HG03159 (cell line): Measurements from ENCODE around the gene ARRDC1.

Experiments used
- ATAC-seq: cut with Tn5 transposase; IDR thresholded peaks from one replicate; pipeline ENCODE4 v1.9.1; 2021; ENCODE audit warnings: mild to moderate bottlenecking, moderate library complexity; ENCODE audit not compliant: unreplicated experiment

The ARRDC1 gene

DNA sequence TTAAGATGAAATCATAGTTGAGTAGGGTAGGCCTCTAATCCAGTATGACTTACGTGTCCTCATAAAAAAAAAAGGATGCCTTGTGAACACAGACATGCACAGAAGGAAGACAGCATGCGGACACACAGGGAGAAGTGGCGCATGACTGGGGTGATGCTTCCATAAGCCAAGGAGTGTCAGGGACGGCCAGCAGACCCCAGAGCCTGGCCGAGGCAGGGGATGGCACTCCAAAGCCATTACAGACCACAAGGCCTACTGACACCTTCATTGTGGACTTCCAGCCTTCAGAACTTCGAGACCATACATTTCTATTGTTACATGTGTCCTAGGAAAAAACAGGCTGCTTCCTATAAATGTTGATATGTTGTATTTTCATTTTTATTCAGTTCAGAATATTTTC lies 33.2 kb downstream of the ARRDC1 start:
- ATAC-seq = no peak

DNA sequence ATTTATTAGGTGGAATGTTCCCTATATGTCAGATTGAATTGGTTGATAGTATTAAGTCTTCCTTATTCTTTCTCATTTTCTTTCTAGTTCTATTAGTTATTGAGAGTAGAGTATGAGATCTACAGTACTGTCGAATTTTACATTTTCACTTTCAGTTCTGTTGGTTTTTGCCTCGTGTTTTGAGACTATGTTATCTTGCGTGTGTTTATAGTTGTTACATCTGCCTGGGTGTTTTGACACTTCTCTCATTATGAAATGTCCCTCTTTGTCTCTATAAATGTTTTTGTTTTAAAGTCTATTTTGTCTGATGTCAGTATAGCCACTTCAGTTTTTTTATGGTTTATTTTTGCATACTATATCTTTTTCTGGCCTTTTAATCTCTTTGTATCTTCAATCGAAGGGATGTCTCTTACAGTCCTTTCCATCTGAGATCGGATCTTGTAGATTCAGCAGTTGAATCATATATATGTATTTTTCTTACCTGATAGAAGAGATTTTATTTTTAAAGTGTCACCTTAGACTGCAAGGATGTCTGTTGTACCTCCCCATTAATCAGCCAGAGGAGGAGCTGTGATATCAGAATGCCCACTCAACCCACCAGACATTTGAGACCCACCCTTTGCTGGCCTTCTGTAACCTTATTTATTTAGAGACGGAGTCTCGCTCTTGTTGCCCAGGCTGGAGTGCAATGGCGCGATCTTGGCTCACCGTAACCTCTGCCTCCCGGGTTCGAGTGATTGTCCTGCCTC lies 34.0 kb downstream of the ARRDC1 start:
- ATAC-seq = no peak

DNA sequence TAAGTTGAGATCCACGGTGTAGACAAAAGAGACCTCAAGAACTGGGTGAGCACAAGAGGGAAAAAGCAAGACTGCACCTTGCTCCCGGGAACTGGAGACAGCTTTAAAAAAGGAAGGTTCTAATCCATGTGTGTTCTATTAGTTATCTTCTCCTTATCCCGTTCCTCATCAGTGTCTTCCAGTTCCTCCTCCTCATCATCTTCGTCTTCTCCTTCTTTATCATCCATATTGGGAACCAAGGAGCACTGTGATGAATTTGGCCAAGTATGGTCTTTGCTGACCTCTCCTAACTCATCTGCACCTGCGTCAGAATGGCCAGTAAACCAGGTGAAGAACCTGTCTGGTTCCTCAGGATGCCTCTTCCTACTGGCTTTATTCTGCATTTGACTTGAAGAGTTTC lies 35.4 kb downstream of the ARRDC1 start:
- ATAC-seq = no peak

- ATAC-seq = no peak
These were observed 36.7 kb downstream of the ARRDC1 start for GRCh38 chr9:137642118-137642601.

GRCh38 chr9:137642892-137643291 lies 37.4 kb downstream of the ARRDC1 start:
- ATAC-seq = no peak

DNA sequence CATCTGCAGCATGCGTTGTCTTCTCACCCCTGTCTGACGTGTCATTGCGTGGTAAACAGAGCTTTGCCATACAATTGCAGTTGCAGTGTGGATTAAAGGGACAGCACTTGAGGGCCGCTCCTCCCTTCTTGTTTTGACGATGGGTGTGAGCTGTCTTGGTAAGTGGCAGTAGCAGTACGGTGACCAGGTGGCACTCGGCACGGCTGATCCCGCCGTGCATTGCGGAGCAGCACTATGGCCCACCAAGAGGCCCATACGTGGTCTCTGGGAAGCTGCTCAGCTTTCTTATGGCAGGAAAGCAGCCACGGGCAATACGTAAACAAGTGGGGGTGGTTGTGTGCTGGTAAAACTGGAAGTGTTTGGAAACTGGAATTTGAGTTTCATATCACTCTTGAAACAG lies 38.4 kb downstream of the ARRDC1 start:
- ATAC-seq = no peak

DNA sequence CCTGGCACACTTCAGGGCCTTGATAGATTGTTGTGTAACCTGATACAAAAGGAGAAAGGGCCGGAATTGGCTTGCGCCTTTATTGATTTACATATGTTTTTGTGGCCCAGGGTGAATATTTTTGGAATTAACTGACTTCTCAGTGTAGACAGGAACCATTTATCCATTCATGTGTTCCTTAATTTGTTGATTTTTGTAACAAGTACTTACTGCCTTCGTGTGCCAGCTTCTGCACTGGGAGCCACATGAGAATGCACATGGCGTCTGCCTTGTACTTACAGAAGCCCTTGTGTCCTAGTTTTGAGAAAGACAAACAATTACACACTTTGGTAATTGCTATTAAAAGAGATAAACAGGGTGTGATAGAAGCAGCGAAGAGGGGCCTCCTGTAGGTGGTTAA lies 39.7 kb downstream of the ARRDC1 start:
- ATAC-seq = no peak

DNA sequence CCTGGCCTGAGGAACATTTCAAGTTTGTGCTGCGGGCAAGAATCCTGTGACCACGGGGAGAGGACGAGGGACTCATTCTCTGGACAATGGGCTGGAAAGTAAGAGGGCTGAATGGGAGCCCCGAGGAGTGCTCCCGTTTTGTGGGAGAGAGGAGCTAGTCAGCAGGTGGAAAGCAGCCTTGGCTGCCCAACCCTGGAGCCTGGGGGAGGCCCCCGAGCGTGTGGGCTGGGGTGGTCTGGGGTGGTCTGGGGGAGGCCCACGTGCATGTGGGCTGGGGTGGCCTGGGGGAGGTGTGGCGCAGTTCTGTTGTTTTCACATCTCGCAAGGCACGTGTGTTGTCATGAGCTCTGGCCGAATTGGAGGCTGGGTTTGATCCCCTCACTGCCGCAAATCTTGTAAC lies 40.9 kb downstream of the ARRDC1 start:
- ATAC-seq = no peak

DNA sequence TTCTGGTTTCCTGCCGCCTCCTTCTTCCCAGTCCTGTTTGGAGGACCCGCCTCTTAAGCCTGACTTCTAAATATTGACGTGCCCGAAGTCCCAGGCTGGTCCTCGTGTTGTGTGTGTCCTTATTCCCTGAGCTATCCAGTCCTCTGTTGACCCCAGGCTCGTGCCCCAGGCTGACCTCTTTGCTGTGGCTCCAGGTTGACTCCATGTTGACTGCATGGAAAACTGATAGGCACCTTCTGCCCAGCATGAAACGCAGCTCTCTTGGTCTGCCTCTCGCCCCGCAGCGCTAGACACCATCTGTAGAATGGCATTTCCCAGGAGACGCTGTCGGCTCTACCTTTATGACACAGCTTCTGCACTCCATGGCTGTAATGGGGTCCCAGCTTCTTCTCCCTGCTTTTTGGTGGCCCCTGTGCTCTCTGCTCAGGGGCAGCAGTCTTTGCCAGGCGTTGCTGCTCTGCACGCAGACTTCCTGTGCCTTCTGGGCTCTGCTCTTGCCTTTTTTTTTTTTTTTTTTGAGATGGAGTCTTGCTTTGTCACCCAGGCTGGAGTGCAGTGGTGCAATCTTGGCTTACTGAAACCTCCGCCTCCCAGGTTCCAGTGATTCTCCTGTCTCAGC lies 41.7 kb downstream of the ARRDC1 start:
- no peak for ATAC-seq

DNA sequence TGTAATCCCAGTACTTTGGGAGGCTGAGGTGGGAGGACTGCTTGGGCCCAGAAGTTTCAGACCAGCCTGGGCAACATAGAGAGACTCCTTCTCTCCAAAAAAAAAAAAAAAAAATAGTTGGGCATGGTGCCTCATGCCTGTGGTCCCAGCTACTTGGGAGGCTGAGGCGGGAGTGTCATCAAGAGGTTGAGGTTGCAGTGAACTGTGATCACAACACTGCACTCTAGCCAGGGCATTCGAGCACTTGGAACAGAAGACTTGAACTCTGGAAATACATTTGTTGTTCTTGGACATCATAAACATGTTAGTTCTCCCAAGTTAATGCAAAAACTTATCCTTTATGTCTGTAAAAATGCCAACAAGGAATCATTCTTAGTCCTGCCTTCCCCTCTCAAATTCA lies 42.9 kb downstream of the ARRDC1 start:
- ATAC-seq = no peak

DNA sequence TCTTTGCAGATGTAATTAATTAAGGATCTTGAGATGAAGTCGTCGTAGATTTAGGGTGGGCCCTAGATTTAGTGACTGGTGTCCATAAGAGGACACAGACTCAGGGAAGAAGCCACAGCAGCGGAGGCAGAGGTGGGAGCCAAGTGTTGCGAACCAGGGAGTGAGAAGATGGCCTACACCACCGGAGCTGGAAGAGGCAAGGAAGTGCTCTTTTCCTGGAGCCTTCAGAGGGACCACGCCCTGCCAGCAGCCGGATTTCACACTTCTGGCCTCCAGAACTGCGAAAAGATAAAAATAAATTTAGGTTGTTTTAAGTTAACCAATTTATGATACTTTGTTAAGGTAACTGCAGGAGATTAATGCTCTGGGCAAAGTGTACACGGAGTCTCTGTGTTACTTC lies 44.1 kb downstream of the ARRDC1 start:
- ATAC-seq = no peak

DNA sequence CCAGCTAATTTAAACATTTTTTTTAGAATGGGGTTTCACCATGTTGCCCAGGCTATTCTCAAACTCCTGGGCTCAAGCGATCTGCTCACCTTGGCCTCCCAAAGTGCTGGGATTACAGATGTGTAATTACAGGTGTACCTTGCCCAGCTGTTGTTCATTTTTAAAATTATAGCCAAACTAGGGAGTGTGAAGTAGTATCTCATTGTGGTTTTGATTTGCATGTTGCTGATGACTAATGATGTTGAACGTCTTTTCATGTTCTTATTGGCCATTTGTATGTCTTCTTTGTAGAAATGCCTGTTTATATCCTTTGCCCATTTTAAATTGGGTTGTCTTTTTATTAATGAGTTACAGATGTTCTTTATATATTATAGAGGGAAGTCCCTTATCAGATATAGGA lies 44.8 kb downstream of the ARRDC1 start:
- no peak for ATAC-seq

GRCh38 chr9:137650779-137651178 lies 45.3 kb downstream of the ARRDC1 start:
- ATAC-seq = no peak

- ATAC-seq = no peak
These were observed 50.9 kb downstream of the ARRDC1 start for GRCh38 chr9:137656416-137656815.

- ATAC-seq = no peak
These were observed 52.1 kb downstream of the ARRDC1 start for GRCh38 chr9:137657606-137658005.

- ATAC-seq = no peak
These were observed 53.3 kb downstream of the ARRDC1 start for GRCh38 chr9:137658781-137659180.

DNA sequence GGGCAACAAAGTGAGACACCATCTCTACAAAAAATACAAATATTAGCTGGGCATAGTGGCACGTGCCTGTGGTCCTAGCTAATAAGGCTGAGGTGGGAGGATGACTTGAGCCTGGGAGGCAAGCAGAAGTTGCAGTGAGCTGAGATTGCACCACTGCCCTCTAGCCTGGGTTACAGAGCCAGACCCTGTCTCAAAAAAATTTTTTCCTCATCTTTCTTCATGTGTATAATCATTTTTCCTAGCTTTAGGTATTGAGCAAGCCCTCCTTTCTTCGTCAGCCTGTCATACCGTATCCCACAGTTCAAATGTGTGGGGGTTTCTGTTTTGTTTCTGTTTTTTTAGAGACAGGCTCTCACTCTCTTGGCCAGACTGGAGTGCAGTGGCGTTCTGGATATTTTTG lies 54.7 kb downstream of the ARRDC1 start:
- ATAC-seq = no peak

- no peak for ATAC-seq
These were observed 58.1 kb downstream of the ARRDC1 start for GRCh38 chr9:137663584-137663983.

DNA sequence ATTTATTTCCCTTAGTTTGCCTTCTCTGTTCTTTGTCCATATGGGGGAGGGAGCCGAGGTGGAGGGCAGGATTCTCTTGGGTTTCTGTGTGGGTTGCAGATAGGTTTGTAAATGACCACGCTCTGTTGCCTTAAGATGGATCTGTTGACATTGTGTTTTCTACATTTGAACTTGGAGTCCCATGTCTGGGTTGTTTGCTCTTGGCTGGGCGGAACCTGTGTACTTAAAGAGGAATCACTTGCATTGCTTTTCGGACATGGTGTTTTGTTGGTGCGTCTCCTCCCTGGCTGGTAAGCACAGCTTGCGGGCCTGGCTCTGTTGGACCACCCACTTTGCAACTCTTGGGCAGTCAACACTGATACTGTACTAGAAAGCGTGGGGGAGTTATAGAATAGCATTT lies 59.2 kb downstream of the ARRDC1 start:
- ATAC-seq = no peak
